Breast epithelium (tissue), 4 donors: ENCODE data around the gene SPANXN5. TPM values are rescaled to one million over a fixed set of nuclear protein-coding genes. Genes with fewer than 3 reads are reported as not detected.
"Not testable (repeated sequence)": the region's sequence is repeated elsewhere in the genome, so short reads cannot be mapped to it uniquely, and the experiment has no call there.

ENCODE experiments used
- DNase-seq, 2 donors: peaks; one replicate each; pipeline ENCODE4 v3.0.0-alpha.2; 2019; ENCODE audit warnings: low spot score in 2 of 2
- H3K27ac ChIP-seq, 2 donors: fragments of 200-600 bp; sonication (generic) in 1 of 2; one replicate each; pipeline ENCODE4 v1.5.1; 2016 to 2019; ENCODE audit warnings: mild to moderate bottlenecking in 1 of 2
- H3K27me3 ChIP-seq, 2 donors: fragments of 200-600 bp; sonication (generic) in 1 of 2; one replicate each; pipeline versions ENCODE4 v1.5.1 to v1.6.0; 2017 to 2019; ENCODE audit warnings: control low read depth in 1 of 2, mild to moderate bottlenecking in 1 of 2
- H3K36me3 ChIP-seq: fragments of 200-600 bp; one replicate; pipeline ENCODE4 v1.5.1; 2019
- H3K4me1 ChIP-seq, 2 donors: fragments of 200-600 bp; sonication (generic); one replicate each; pipeline ENCODE4 v1.5.1; 2016 to 2019; ENCODE audit warnings: control low read depth in 1 of 2
- H3K4me3 ChIP-seq, 3 donors: fragments of 200-600 bp; sonication (generic); 1 replicate in 2 of 3; 2 replicates in 1 of 3; pipeline ENCODE4 v1.5.1; 2016 to 2019; ENCODE audit warnings: mild to moderate bottlenecking in 3 of 3, moderate library complexity in 2 of 3
- H3K9me3 ChIP-seq, 2 donors: fragments of 200-600 bp; sonication (generic) in 1 of 2; one replicate each; pipeline ENCODE4 v1.5.1; 2016 to 2019; ENCODE audit warnings: control low read depth in 1 of 2
- POLR2A ChIP-seq: fragments of 450-650 bp; IDR thresholded peaks from one replicate; pipeline ENCODE4 v1.6.1; 2016; ENCODE audit warnings: antibody characterized with exemption, mild to moderate bottlenecking, moderate library complexity
- POLR2AphosphoS5 ChIP-seq, 3 donors: sonication (generic); formaldehyde crosslinking; IDR thresholded peaks; one replicate each; pipeline ENCODE4 v1.6.1; 2017; ENCODE audit warnings: antibody characterized with exemption in 3 of 3
- intact Hi-C: fragments of 100-400 bp; cut with DNase I; formaldehyde crosslinking; loops from one replicate; pipeline ENCODE4 v1.15.1; 2023; ENCODE audit warnings: low total_unique reads
- total RNA-seq, 3 donors: library from RNA; depleted of rRNA; stranded (reverse); fragments of >200 nt; gene quantifications; one replicate each; pipeline ENCODE4 v1.1.0, GENCODE V29; 2016
- TF ChIP-seq, protein P1 (sequence below), 3 donors: fragments of 450-650 bp; IDR thresholded peaks; one replicate each; pipeline ENCODE4 v1.5.1; 2016 to 2017; ENCODE audit warnings: antibody characterized with exemption in 3 of 3, mild to moderate bottlenecking in 3 of 3, moderate library complexity in 3 of 3

Gene SPANXN5
- total RNA-seq, 3 donors from 2014 or later = not detected

DNA sequence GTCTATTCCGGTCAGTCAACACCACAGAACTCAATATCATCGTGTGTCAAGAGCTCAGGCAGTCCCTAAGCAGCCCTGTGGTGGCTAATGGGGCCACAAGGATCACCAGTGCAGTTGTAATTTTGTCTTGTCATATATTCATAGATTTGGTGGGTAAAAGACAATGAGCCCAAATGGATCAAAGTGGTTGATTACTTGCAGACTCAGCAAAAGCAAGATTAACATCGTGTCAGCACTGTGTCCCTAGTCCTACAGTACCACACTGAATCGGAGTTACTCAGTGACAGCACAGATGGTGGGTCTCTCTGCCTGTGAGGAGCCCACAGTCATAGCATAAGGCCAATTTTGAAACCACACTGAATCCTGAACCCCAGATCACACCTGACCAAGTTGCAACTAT lies 22.6 kb upstream of the SPANXN5 start:
- Histone ChIP-seq H3K36me3 (no peaks in the 10 kb centered on the region), H3K4me3 (no peak overlapping the region), H3K4me1 (no peaks in the 10 kb centered on the region), H3K9me3 (no peaks in the 10 kb centered on the region), H3K27ac (no peak overlapping the region), H3K27me3 (peaks cover 0 to 62% of the 10 kb centered on the region in 2 donors)
- no peak for TF ChIP-seq POLR2AphosphoS5 (IDR thresholded peaks at IDR 0.05)
- no peak for TF ChIP-seq POLR2A
- TF ChIP-seq, protein P1, sequence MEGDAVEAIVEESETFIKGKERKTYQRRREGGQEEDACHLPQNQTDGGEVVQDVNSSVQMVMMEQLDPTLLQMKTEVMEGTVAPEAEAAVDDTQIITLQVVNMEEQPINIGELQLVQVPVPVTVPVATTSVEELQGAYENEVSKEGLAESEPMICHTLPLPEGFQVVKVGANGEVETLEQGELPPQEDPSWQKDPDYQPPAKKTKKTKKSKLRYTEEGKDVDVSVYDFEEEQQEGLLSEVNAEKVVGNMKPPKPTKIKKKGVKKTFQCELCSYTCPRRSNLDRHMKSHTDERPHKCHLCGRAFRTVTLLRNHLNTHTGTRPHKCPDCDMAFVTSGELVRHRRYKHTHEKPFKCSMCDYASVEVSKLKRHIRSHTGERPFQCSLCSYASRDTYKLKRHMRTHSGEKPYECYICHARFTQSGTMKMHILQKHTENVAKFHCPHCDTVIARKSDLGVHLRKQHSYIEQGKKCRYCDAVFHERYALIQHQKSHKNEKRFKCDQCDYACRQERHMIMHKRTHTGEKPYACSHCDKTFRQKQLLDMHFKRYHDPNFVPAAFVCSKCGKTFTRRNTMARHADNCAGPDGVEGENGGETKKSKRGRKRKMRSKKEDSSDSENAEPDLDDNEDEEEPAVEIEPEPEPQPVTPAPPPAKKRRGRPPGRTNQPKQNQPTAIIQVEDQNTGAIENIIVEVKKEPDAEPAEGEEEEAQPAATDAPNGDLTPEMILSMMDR (IDR thresholded peaks at IDR 0.05) = no peak
- no peak for DNase-seq
- intact Hi-C loops = no loop called here

GRCh38 chrX:52811065-52811625 lies 13.9 kb upstream of the SPANXN5 start, which contains the start of gene XAGE5:
XAGE5 (plus strand) TSS chrX:52811287; CDS start chrX:52812567, 1,280 bp downstream.
- no peak for DNase-seq
- Histone ChIP-seq H3K36me3 (no peaks in the 10 kb centered on the region), H3K9me3 (no peaks in the 10 kb centered on the region), H3K27me3 (peaks cover 0 to 61% of the 10 kb centered on the region in 2 donors), H3K27ac (no peak within 1 kb of the TSS), H3K4me1 (no peaks in the 10 kb centered on the region), H3K4me3 (no peak within 1 kb of the TSS)
- TF ChIP-seq POLR2A (no peak), POLR2AphosphoS5 (IDR thresholded peaks at IDR 0.05) (no peak)
- TF ChIP-seq, protein P1 (IDR thresholded peaks at IDR 0.05) = no peak
- intact Hi-C loops = no loop called here

DNA sequence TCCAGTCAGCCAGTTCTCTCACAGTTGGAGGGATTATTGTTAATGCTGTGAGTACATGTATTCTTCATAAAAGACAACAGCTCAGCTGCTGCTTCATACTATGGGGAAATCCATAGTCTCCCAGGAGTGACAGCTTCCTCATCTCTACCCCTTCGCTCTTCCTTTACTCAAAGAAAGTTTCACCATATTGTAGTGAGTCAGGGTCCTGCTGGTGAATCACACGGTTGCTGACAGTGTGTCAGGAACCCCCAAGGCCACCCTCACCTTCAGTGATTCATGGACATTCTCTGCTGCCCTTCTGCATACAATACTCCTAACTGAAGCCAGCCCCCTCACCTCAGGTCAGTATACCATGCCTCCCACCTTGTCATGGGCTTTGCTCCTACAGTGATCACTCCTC lies 7.6 kb upstream of the SPANXN5 start:
- intact Hi-C loops, H3K36me3 ChIP-seq, H3K4me3 ChIP-seq, H3K27ac ChIP-seq, H3K4me1 ChIP-seq, DNase-seq, H3K9me3 ChIP-seq: not testable (repeated sequence)
- peaks cover 0 to 21% of the 10 kb centered on the region in 2 donors for H3K27me3 ChIP-seq

- H3K27me3 ChIP-seq, intact Hi-C loops, H3K4me1 ChIP-seq, H3K27ac ChIP-seq, H3K4me3 ChIP-seq, H3K9me3 ChIP-seq, DNase-seq, H3K36me3 ChIP-seq: not testable (repeated sequence)
These were observed 23.7 kb downstream of the SPANXN5 start for GRCh38 chrX:52773504-52773903.

- H3K9me3 ChIP-seq, H3K4me1 ChIP-seq, intact Hi-C loops, H3K27ac ChIP-seq, H3K36me3 ChIP-seq, H3K4me3 ChIP-seq, DNase-seq, H3K27me3 ChIP-seq: not testable (repeated sequence)
These were observed 31.2 kb downstream of the SPANXN5 start for GRCh38 chrX:52765983-52766382.

- H3K4me1 ChIP-seq, H3K27ac ChIP-seq, H3K36me3 ChIP-seq, DNase-seq, H3K4me3 ChIP-seq, H3K9me3 ChIP-seq, H3K27me3 ChIP-seq, intact Hi-C loops: not testable (repeated sequence)
These were observed 46.3 kb downstream of the SPANXN5 start, which contains the start of gene SSX2B for GRCh38 chrX:52750952-52751351. SSX2B (plus strand) TSS chrX:52751252; CDS start chrX:52752681, 1,429 bp downstream.

Other genes starting within 250 kb of the SPANXN5 start
- not detected for gene SSX7, start 142.5 kb downstream of the SPANXN5 start, total RNA-seq
- not detected for gene SSX2, start 90.2 kb downstream of the SPANXN5 start, total RNA-seq
- not detected for gene SSX2B, start 46.2 kb downstream of the SPANXN5 start, total RNA-seq
- gene XAGE5, start 13.9 kb upstream of the SPANXN5 start, total RNA-seq = not detected
- gene XAGE3, start 70.7 kb upstream of the SPANXN5 start, total RNA-seq = not detected
- 10 to 100 TPM; 25.5 to 41.3 (median 26.2) TPM for gene FAM156B, start 99.9 kb upstream of the SPANXN5 start, total RNA-seq
- 10 to 100 TPM in 2 of 3 donors, 1 to 10 TPM in 1; 9.5 to 21.6 (median 19.9) TPM for gene FAM156A, start 161.1 kb upstream of the SPANXN5 start, total RNA-seq